ENCODE measurements around the gene GPX3. TPM values are rescaled to one million over a fixed set of nuclear protein-coding genes. Genes with fewer than 3 reads are reported as not detected.

Gene GPX3
- total and polyA plus RNA-seq, 2 donors (not counting 3 experiments of a cell fraction or from before 2014, with no cell fraction given) = 5.1 to 17.1 TPM

- CTCF ChIA-PET = interaction anchor here (1.4 kb wide), 1 partner anchor 18 kb away, joined by 3 read pairs; no protein-coding TSS in a partner anchor
- H3K36me3 ChIP-seq (ENCODE audit: control insufficient read depth in 2 of 2, extremely low read depth in 1 of 2, insufficient read depth in 2 of 2, low read length in 2 of 2) = peaks cover 6 to 47% of the 10 kb centered on the region in 2 experiments
Observed at GRCh38 chr5:151033217-151033934, 13.0 kb downstream of the GPX3 start.

More at GRCh38 chr5:151033217-151033934, 13.0 kb downstream of the GPX3 start:
- no peak overlapping the region for H2AFZ ChIP-seq (ENCODE audit: low read depth, low read length)
- H4K20me1 ChIP-seq (replicated peaks; ENCODE audit: control insufficient read depth, extremely low read depth, insufficient read depth, low read length) = no peaks in the 10 kb centered on the region
- no TSS peak for BruUV-seq (replicated peaks)
- POLR2A ChIA-PET = no interaction called here
- no peak for DNase-seq (ENCODE audit: low read depth, low spot score)
- no peak overlapping the region for H3K9ac ChIP-seq (replicated peaks; ENCODE audit: extremely low read depth, insufficient read depth, low read length)
- dilution Hi-C loops (cut with MboI; ENCODE audit: extremely low pct_ligation_motif_present, low sequenced_read_pairs) = loop anchor here (10.0 kb wide), 1 partner anchor 51 kb away; the partner anchor contains the start of gene TNIP1
- H3K4me1 ChIP-seq (ENCODE audit: control insufficient read depth, extremely low read depth, insufficient read depth, low read length) = peaks cover 10% of the 10 kb centered on the region
- FAIRE-seq = no peak
- no peak overlapping the region for H3K27ac ChIP-seq (ENCODE audit: insufficient read depth, low read depth, low read length)
- H3K9me3 ChIP-seq (replicated peaks; ENCODE audit: control insufficient read depth, insufficient read depth, low read length) = no peaks in the 10 kb centered on the region
- H3K4me3 ChIP-seq (replicated peaks in 1 of 3; ENCODE audit: insufficient read depth in 1 of 3, low read depth in 1 of 3, low read length in 3 of 3) = no peak overlapping the region
- TF ChIP-seq POLR2A (IDR thresholded peaks at IDR 0.05; ENCODE audit: low read depth, low read length) = no peak
- TF ChIP-seq JUN (IDR thresholded peaks at IDR 0.05; ENCODE audit: borderline replicate concordance, insufficient read depth, insufficient read length, low read depth) = no peak
- no peak for TF ChIP-seq EZH2 (IDR thresholded peaks at IDR 0.05; ENCODE audit: borderline replicate concordance, low read depth, low read length, severe bottlenecking)
- TF ChIP-seq MYC (IDR thresholded peaks at IDR 0.05; ENCODE audit: low read depth, low read length) = no peak
- no peak for TF ChIP-seq FOS (IDR thresholded peaks at IDR 0.05; ENCODE audit: borderline replicate concordance, insufficient read depth, low read length)
- TF ChIP-seq, protein P1, sequence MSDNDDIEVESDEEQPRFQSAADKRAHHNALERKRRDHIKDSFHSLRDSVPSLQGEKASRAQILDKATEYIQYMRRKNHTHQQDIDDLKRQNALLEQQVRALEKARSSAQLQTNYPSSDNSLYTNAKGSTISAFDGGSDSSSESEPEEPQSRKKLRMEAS (IDR thresholded peaks at IDR 0.05; ENCODE audit: insufficient read depth, insufficient read length) = no peak
- TF ChIP-seq CTCF (IDR thresholded peaks at IDR 0.05; ENCODE audit: extremely low read depth in 1 of 2, insufficient read depth in 1 of 2, low read depth in 1 of 2, low read length in 2 of 2) = no peak
- TF ChIP-seq POLR2AphosphoS5 (IDR thresholded peaks at IDR 0.05; ENCODE audit: insufficient read depth, low read depth, low read length) = no peak
- H3K79me2 ChIP-seq (ENCODE audit: control insufficient read depth, insufficient read depth, low read length) = no peaks in the 10 kb centered on the region
- H3K4me2 ChIP-seq (ENCODE audit: insufficient read depth, low read length) = no peak overlapping the region
- H3K27me3 ChIP-seq (ENCODE audit: control insufficient read depth in 2 of 2, insufficient read depth in 2 of 2, low read length in 2 of 2) = no peaks in the 10 kb centered on the region
- H3K9me1 ChIP-seq (replicated peaks; ENCODE audit: control insufficient read depth, extremely low read depth, insufficient read depth, low read length) = no peaks in the 10 kb centered on the region
- intact Hi-C loops (cut with micrococcal nuclease) = no loop called here

All from endothelial cell of umbilical vein (primary cell).